ENCODE measurements around the gene NEURL1. TPM values are rescaled to one million over a fixed set of nuclear protein-coding genes. Genes with fewer than 3 reads are reported as not detected.
"Not testable (repeated sequence)": the region's sequence is repeated elsewhere in the genome, so short reads cannot be mapped to it uniquely, and the experiment has no call there.

The NEURL1 gene
- total and polyA plus RNA-seq, 2 donors (not counting 3 experiments of a cell fraction or from before 2014, with no cell fraction given) = 0.06 to 0.22 TPM

DNA sequence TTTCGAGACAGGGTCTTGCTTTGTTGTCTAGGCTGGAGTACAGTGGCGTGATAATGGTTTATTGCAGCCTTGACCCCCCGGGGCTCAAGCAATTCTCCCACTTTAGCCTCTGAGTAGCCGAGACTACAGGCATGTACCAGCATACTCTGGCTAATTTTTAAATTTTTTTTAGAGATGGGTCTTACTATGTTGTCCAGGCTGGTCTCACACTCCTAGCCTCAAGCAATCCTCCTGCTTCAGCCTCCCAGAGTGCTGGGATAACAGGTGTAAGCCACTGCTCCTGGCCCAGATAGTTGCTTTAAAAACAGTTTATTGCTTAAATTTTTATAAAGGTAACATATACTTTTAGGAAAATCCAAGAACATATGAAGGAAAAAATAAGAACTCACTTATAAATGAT lies 26.3 kb downstream of the NEURL1 start:
- dilution Hi-C loops (cut with MboI; ENCODE audit: extremely low pct_ligation_motif_present, low sequenced_read_pairs) (no loop called here), intact Hi-C loops (cut with micrococcal nuclease) (no loop called here)
- Histone ChIP-seq H3K27ac (ENCODE audit: insufficient read depth, low read depth, low read length) (no peak overlapping the region), H3K9ac (replicated peaks; ENCODE audit: extremely low read depth, insufficient read depth, low read length) (no peak overlapping the region), H3K9me1 (replicated peaks; ENCODE audit: control insufficient read depth, extremely low read depth, insufficient read depth, low read length) (no peaks in the 10 kb centered on the region), H4K20me1 (replicated peaks; ENCODE audit: control insufficient read depth, extremely low read depth, insufficient read depth, low read length) (no peaks in the 10 kb centered on the region), H3K36me3 (ENCODE audit: control insufficient read depth in 2 of 2, extremely low read depth in 1 of 2, insufficient read depth in 2 of 2, low read length in 2 of 2) (no peaks in the 10 kb centered on the region), H3K4me2 (ENCODE audit: insufficient read depth, low read length) (no peak overlapping the region), H3K27me3 (ENCODE audit: control insufficient read depth in 2 of 2, insufficient read depth in 2 of 2, low read length in 2 of 2) (no peaks in the 10 kb centered on the region), H2AFZ (ENCODE audit: low read depth, low read length) (no peak overlapping the region), H3K4me1 (ENCODE audit: control insufficient read depth, extremely low read depth, insufficient read depth, low read length) (peaks cover 8% of the 10 kb centered on the region), H3K4me3 (replicated peaks in 1 of 3; ENCODE audit: insufficient read depth in 1 of 3, low read depth in 1 of 3, low read length in 3 of 3) (no peak overlapping the region), H3K79me2 (ENCODE audit: control insufficient read depth, insufficient read depth, low read length) (no peaks in the 10 kb centered on the region), H3K9me3 (replicated peaks; ENCODE audit: control insufficient read depth, insufficient read depth, low read length) (no peaks in the 10 kb centered on the region)
- ChIA-PET POLR2A (no interaction called here), CTCF (no interaction called here)
- BruUV-seq (replicated peaks) = no TSS peak
- TF ChIP-seq EZH2 (IDR thresholded peaks at IDR 0.05; ENCODE audit: borderline replicate concordance, low read depth, low read length, severe bottlenecking) (no peak), MYC (IDR thresholded peaks at IDR 0.05; ENCODE audit: low read depth, low read length) (no peak), POLR2A (IDR thresholded peaks at IDR 0.05; ENCODE audit: low read depth, low read length) (no peak), FOS (IDR thresholded peaks at IDR 0.05; ENCODE audit: borderline replicate concordance, insufficient read depth, low read length) (no peak), JUN (IDR thresholded peaks at IDR 0.05; ENCODE audit: borderline replicate concordance, insufficient read depth, insufficient read length, low read depth) (no peak), POLR2AphosphoS5 (IDR thresholded peaks at IDR 0.05; ENCODE audit: insufficient read depth, low read depth, low read length) (no peak), GATA2 (IDR thresholded peaks at IDR 0.05; ENCODE audit: insufficient read depth, insufficient read length, low read depth, low read length) (no peak)
- TF ChIP-seq, protein P1, sequence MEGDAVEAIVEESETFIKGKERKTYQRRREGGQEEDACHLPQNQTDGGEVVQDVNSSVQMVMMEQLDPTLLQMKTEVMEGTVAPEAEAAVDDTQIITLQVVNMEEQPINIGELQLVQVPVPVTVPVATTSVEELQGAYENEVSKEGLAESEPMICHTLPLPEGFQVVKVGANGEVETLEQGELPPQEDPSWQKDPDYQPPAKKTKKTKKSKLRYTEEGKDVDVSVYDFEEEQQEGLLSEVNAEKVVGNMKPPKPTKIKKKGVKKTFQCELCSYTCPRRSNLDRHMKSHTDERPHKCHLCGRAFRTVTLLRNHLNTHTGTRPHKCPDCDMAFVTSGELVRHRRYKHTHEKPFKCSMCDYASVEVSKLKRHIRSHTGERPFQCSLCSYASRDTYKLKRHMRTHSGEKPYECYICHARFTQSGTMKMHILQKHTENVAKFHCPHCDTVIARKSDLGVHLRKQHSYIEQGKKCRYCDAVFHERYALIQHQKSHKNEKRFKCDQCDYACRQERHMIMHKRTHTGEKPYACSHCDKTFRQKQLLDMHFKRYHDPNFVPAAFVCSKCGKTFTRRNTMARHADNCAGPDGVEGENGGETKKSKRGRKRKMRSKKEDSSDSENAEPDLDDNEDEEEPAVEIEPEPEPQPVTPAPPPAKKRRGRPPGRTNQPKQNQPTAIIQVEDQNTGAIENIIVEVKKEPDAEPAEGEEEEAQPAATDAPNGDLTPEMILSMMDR (IDR thresholded peaks at IDR 0.05; ENCODE audit: extremely low read depth in 1 of 2, insufficient read depth in 1 of 2, low read depth in 1 of 2, low read length in 2 of 2) = no peak
- TF ChIP-seq, protein P2, sequence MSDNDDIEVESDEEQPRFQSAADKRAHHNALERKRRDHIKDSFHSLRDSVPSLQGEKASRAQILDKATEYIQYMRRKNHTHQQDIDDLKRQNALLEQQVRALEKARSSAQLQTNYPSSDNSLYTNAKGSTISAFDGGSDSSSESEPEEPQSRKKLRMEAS (IDR thresholded peaks at IDR 0.05; ENCODE audit: insufficient read depth, insufficient read length) = no peak
- FAIRE-seq = no peak
- DNase-seq (ENCODE audit: low read depth, low spot score) = no peak

DNA sequence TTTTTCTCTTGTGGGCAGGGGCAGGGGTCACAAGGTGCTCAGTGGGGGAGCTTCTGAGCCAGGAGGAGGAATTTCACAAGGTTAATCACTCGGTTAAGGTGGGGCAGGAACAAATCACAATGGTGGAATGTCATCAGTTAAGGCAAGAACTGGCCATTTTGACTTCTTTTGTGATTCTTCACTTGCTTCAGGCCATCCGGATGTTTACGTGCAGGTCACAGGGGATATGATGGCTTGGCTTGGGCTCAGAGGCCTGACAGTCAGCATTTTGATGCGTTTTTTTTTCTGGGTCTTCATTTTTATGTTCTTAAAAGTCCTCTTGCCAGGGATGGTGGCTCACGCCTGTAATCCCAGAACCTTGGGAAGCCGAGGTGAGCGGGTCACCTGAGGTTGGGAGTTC lies 28.5 kb downstream of the NEURL1 start:
- H4K20me1 ChIP-seq (replicated peaks; ENCODE audit: control insufficient read depth, extremely low read depth, insufficient read depth, low read length); FAIRE-seq; H3K4me1 ChIP-seq (ENCODE audit: control insufficient read depth, extremely low read depth, insufficient read depth, low read length); dilution Hi-C loops (cut with MboI; ENCODE audit: extremely low pct_ligation_motif_present, low sequenced_read_pairs); H3K27ac ChIP-seq (ENCODE audit: insufficient read depth, low read depth, low read length); H3K27me3 ChIP-seq (ENCODE audit: control insufficient read depth in 2 of 2, insufficient read depth in 2 of 2, low read length in 2 of 2); BruUV-seq (replicated peaks); H3K4me2 ChIP-seq (ENCODE audit: insufficient read depth, low read length); DNase-seq (ENCODE audit: low read depth, low spot score); H3K79me2 ChIP-seq (ENCODE audit: control insufficient read depth, insufficient read depth, low read length); H3K4me3 ChIP-seq (replicated peaks in 1 of 3; ENCODE audit: insufficient read depth in 1 of 3, low read depth in 1 of 3, low read length in 3 of 3); H3K9me1 ChIP-seq (replicated peaks; ENCODE audit: control insufficient read depth, extremely low read depth, insufficient read depth, low read length); H3K9me3 ChIP-seq (replicated peaks; ENCODE audit: control insufficient read depth, insufficient read depth, low read length); H3K36me3 ChIP-seq (ENCODE audit: control insufficient read depth in 2 of 2, extremely low read depth in 1 of 2, insufficient read depth in 2 of 2, low read length in 2 of 2); intact Hi-C loops (cut with micrococcal nuclease); POLR2A ChIA-PET; CTCF ChIA-PET; H2AFZ ChIP-seq (ENCODE audit: low read depth, low read length); H3K9ac ChIP-seq (replicated peaks; ENCODE audit: extremely low read depth, insufficient read depth, low read length): not testable (repeated sequence)

All from endothelial cell of umbilical vein (primary cell).